Natural killer cell (primary cell): Measurements from ENCODE around the gene ELFN1. TPM values are rescaled to one million over a fixed set of nuclear protein-coding genes. Genes with fewer than 3 reads are reported as not detected.

Experiments
- ATAC-seq, 3 donors: fragments of 150-1000 bp in 2 of 3; fragments of 200-7000 bp in 1 of 3; cut with Tn5 transposase; 1 replicate in 1 of 3; 2 replicates in 2 of 3; pipeline ENCODE4 v1.10.0; 2021; ENCODE audit warnings: mild to moderate bottlenecking in 2 of 3, moderate library complexity in 2 of 3
- DNase-seq, 2 donors: peaks; one replicate each; pipeline versions ENCODE4 v3.0.0 to v3.0.0-alpha.2; 2013 to 2021; ENCODE audit warnings: mixed read lengths in 1 of 2
- H3K27ac ChIP-seq: one replicate; pipeline ENCODE4 v1.5.1; 2013; ENCODE audit warnings: mild to moderate bottlenecking, low read length
- H3K27me3 ChIP-seq: one replicate; pipeline ENCODE4 v1.6.1; 2013; ENCODE audit warnings: low read length; ENCODE audit not compliant: control insufficient read depth, insufficient read depth
- H3K36me3 ChIP-seq: one replicate; pipeline ENCODE4 v1.6.1; 2013; ENCODE audit warnings: low read length; ENCODE audit not compliant: control insufficient read depth, insufficient read depth
- H3K4me1 ChIP-seq: one replicate; pipeline ENCODE4 v1.6.1; 2013; ENCODE audit warnings: low read length; ENCODE audit not compliant: control insufficient read depth, insufficient read depth
- H3K4me3 ChIP-seq: one replicate; pipeline ENCODE4 v1.5.1; 2013; ENCODE audit warnings: low read length
- H3K9me3 ChIP-seq: one replicate; pipeline ENCODE4 v1.6.1; 2013; ENCODE audit warnings: low read length; ENCODE audit not compliant: control insufficient read depth, insufficient read depth
- H3K27ac Mint-ChIP-seq, 2 donors: one replicate each; pipeline ENCODE4 v1.8.0; 2022; ENCODE audit warnings: mild to moderate bottlenecking in 2 of 2, mixed read lengths in 2 of 2, moderate library complexity in 1 of 2
- H3K27me3 Mint-ChIP-seq, 2 donors: one replicate each; pipeline ENCODE4 v1.8.0; 2022; ENCODE audit warnings: low read depth in 2 of 2, mixed read lengths in 2 of 2
- H3K36me3 Mint-ChIP-seq: one replicate; pipeline ENCODE4 v1.8.0; 2022; ENCODE audit warnings: mixed read lengths
- H3K4me1 Mint-ChIP-seq, 2 donors: one replicate each; pipeline ENCODE4 v1.8.0; 2022; ENCODE audit warnings: mixed read lengths in 2 of 2
- H3K4me3 Mint-ChIP-seq: one replicate; pipeline ENCODE4 v1.8.0; 2022; ENCODE audit warnings: mild to moderate bottlenecking, moderate library complexity, mixed read lengths
- H3K9me3 Mint-ChIP-seq, 2 donors: one replicate each; pipeline ENCODE4 v1.8.0; 2022; ENCODE audit warnings: mixed read lengths in 2 of 2
- CTCF ChIP-seq: fragments of 200-600 bp; IDR thresholded peaks from one replicate; pipeline ENCODE4 v1.8.0; 2022; ENCODE audit warnings: antibody characterized with exemption
- WGBS: methylation state at CpG from one replicate; pipeline ENCODE4 v1.1.7; 2013; ENCODE audit warnings: missing lambda C conversion rate; ENCODE audit not compliant: insufficient coverage; 5-methylcytosine and 5-hydroxymethylcytosine counted together
- intact Hi-C: fragments of 100-400 bp; cut with micrococcal nuclease; formaldehyde crosslinking; loops from one replicate; pipeline ENCODE4 v1.14.2; 2022
- total RNA-seq, 4 donors: library from RNA; stranded (reverse); fragments of 120-200 nt in 1 of 4; gene quantifications; one replicate each; pipeline versions ENCODE4 v1.2.3 to v1.2.4, GENCODE V29; 2013 to 2022

Gene ELFN1
- total RNA-seq, 3 donors from 2014 or later (not counting 1 experiment from before 2014, with no cell fraction given), result 0.30 to 0.45 TPM; not detected in 1

DNA sequence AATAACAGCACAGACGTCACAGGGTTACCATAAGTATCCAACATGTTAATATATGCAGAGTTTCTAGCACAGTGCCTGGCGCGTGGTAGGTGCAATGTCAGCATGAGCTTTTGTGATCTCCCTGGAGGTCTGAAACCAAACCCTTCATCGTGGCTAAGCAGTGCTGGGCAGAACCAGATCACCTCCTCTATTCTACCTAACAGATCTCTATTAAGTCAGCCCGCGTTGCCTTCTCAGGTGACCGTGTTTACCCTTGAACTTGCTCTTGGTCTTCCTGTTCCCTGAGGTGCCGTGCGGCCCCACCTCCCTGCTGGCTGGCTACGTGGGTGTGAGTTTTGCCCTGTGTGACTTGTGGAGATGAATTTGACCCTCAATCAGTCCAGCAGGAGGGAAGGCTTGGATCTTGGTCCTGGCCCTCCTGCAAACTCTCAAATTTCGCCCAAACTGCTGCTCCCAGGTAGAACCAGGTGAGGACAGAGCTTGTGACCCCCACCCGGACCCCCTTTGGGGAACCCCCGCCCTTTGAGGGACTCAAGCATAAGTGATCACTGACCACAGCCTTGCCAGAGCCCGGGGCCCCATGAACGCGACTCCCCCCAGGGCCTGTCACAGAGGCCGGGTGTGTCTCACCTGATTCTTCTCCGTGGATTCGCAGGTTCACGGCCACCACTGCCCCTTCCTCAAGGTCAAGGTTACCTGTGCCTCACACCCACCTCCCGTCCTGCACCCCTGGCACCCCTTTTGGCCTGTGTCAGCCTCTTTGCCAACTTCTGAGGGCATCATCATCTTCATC, 54.2 kb downstream of the ELFN1 start:
- Mint-ChIP-seq H3K4me3 (no peak overlapping the region), H3K36me3 (no peaks in the 10 kb centered on the region), H3K9me3 (no peaks in the 10 kb centered on the region), H3K27ac (no peak overlapping the region), H3K27me3 (peaks cover 0 to 6% of the 10 kb centered on the region in 2 donors), H3K4me1 (no peaks in the 10 kb centered on the region)
- 90% methylated on average over 21 of the region's 21 CpGs for WGBS
- Histone ChIP-seq H3K27me3 (no peaks in the 10 kb centered on the region), H3K36me3 (no peaks in the 10 kb centered on the region), H3K27ac (no peak overlapping the region), H3K4me3 (no peak overlapping the region), H3K4me1 (no peaks in the 10 kb centered on the region), H3K9me3 (peaks cover 5% of the 10 kb centered on the region)
- no peak for TF ChIP-seq CTCF
- intact Hi-C loops, result no loop called here
- DNase-seq (no peak), ATAC-seq (no peak)

DNA sequence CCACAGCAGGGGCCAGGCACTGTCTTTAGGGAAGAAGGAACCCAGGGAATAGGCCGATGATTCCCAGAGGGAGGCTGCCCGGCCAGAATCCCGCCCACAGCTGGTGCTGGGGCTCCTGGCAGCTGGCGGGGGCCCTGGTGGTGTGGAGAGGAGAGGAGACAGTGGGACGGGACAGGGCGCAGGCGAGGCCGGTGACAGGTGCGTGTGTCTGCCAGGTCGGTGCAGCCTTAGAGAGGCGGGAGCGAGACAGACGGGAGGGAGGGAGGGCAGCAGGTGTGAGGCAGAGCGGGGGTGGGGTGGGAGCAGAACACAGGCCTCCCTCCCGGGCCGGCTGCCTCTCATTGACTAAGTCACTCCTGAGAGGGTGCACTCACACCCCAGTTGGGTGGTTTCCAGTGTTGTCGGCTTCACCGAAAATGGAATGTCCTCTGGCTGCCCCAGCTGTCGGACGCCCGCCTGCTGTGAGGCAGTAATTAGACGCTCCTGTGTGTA, 55.2 kb downstream of the ELFN1 start:
- Histone ChIP-seq H3K27ac (no peak overlapping the region), H3K4me3 (no peak overlapping the region), H3K36me3 (no peaks in the 10 kb centered on the region), H3K4me1 (no peaks in the 10 kb centered on the region), H3K27me3 (no peaks in the 10 kb centered on the region), H3K9me3 (peaks cover 6% of the 10 kb centered on the region)
- no peak overlapping the region for H3K4me3 Mint-ChIP-seq
- H3K36me3 Mint-ChIP-seq, result no peaks in the 10 kb centered on the region
- intact Hi-C loops, result no loop called here
- H3K9me3 Mint-ChIP-seq, result no peaks in the 10 kb centered on the region
- peaks cover 0 to 6% of the 10 kb centered on the region in 2 donors for H3K27me3 Mint-ChIP-seq
- H3K4me1 Mint-ChIP-seq, result no peaks in the 10 kb centered on the region
- ATAC-seq (no peak), DNase-seq (no peak)
- 79% methylated on average over 22 of the region's 22 CpGs for WGBS
- TF ChIP-seq CTCF, result no peak
- H3K27ac Mint-ChIP-seq, result no peak overlapping the region

GRCh38 chr7:1725766-1726630, 55.9 kb downstream of the ELFN1 start:
- Histone ChIP-seq H3K4me3 (no peak overlapping the region), H3K4me1 (no peaks in the 10 kb centered on the region), H3K27me3 (no peaks in the 10 kb centered on the region), H3K9me3 (peaks cover 6% of the 10 kb centered on the region), H3K27ac (no peak overlapping the region), H3K36me3 (no peaks in the 10 kb centered on the region)
- no peaks in the 10 kb centered on the region for H3K9me3 Mint-ChIP-seq
- no peak overlapping the region for H3K4me3 Mint-ChIP-seq
- no peak for TF ChIP-seq CTCF
- H3K27me3 Mint-ChIP-seq, result peaks cover 0 to 6% of the 10 kb centered on the region in 2 donors
- ATAC-seq (no peak), DNase-seq (no peak)
- 89% methylated on average over 25 of the region's 25 CpGs for WGBS
- H3K36me3 Mint-ChIP-seq, result no peaks in the 10 kb centered on the region
- H3K4me1 Mint-ChIP-seq, result no peaks in the 10 kb centered on the region
- no peak overlapping the region for H3K27ac Mint-ChIP-seq
- intact Hi-C loops, result no loop called here
